Liver (tissue), 9 donors: Measurements from ENCODE around the gene TNS3. TPM values are rescaled to one million over a fixed set of nuclear protein-coding genes. Genes with fewer than 3 reads are reported as not detected.

ENCODE experiments used
- DNase-seq: peaks from one replicate; pipeline ENCODE4 v3.0.0-alpha.2; 2017; ENCODE audit warnings: low spot score
- H3K27ac ChIP-seq, 2 donors: one replicate each; pipeline ENCODE4 v1.7.0; 2013; ENCODE audit warnings: inconsistent platforms in 2 of 2, low read length in 2 of 2, control low read depth in 1 of 2, low read depth in 1 of 2, mild to moderate bottlenecking in 1 of 2
- H3K27me3 ChIP-seq, 4 donors: one replicate each; pipeline versions ENCODE4 v1.6.1 to v1.7.0; 2013; ENCODE audit warnings: low read length in 3 of 4, inconsistent platforms in 1 of 4, mild to moderate bottlenecking in 1 of 4, moderate library complexity in 1 of 4; ENCODE audit not compliant: control insufficient read depth in 4 of 4, insufficient read depth in 4 of 4
- H3K36me3 ChIP-seq, 4 donors: one replicate each; pipeline versions ENCODE4 v1.6.1 to v1.7.0; 2013; ENCODE audit warnings: low read length in 3 of 4, mild to moderate bottlenecking in 3 of 4, low read depth in 1 of 4, moderate library complexity in 1 of 4; ENCODE audit not compliant: control insufficient read depth in 4 of 4, insufficient read depth in 3 of 4
- H3K4me1 ChIP-seq, 4 donors: one replicate each; pipeline versions ENCODE4 v1.6.1 to v1.7.0; 2013; ENCODE audit warnings: low read length in 3 of 4, mild to moderate bottlenecking in 3 of 4, moderate library complexity in 1 of 4; ENCODE audit not compliant: control insufficient read depth in 4 of 4, insufficient read depth in 4 of 4
- H3K4me3 ChIP-seq, 3 donors: one replicate each; pipeline versions ENCODE4 v1.6.1 to v1.7.0; 2013; ENCODE audit warnings: low read length in 3 of 3, control low read depth in 1 of 3, low read depth in 1 of 3, mild to moderate bottlenecking in 1 of 3
- H3K9ac ChIP-seq, 2 donors: one replicate each; pipeline ENCODE4 v1.7.0; 2013; ENCODE audit warnings: low read length in 2 of 2, mild to moderate bottlenecking in 2 of 2, moderate library complexity in 2 of 2, control low read depth in 1 of 2, low read depth in 1 of 2
- H3K9me3 ChIP-seq, 4 donors: one replicate each; pipeline versions ENCODE4 v1.6.1 to v1.7.0; 2013; ENCODE audit warnings: low read length in 3 of 4; ENCODE audit not compliant: control insufficient read depth in 4 of 4
- ATF3 ChIP-seq: IDR thresholded peaks from 2 replicates; pipeline ENCODE4 v1.6.1; 2016; ENCODE audit warnings: antibody characterized with exemption
- EGR1 ChIP-seq, 2 donors: IDR thresholded peaks; 2 replicates each; pipeline ENCODE4 v1.6.1; 2016 to 2018; ENCODE audit warnings: antibody characterized with exemption in 2 of 2, low read depth in 2 of 2
- FOXA1 ChIP-seq: IDR thresholded peaks from 2 replicates; pipeline ENCODE4 v1.6.1; 2016; ENCODE audit warnings: antibody characterized with exemption
- FOXA2 ChIP-seq: IDR thresholded peaks from 2 replicates; pipeline ENCODE4 v1.6.1; 2016; ENCODE audit warnings: antibody characterized with exemption
- GABPA ChIP-seq, 2 donors: IDR thresholded peaks in 1 of 2; conservative IDR thresholded peaks in 1 of 2; 2 replicates each; pipeline ENCODE4 v1.6.1; 2016; ENCODE audit warnings: antibody characterized with exemption in 2 of 2, mild to moderate bottlenecking in 1 of 2, moderate library complexity in 1 of 2
- HNF4A ChIP-seq, 2 donors: conservative IDR thresholded peaks; 2 replicates each; pipeline ENCODE4 v1.6.1; 2016; ENCODE audit warnings: antibody characterized with exemption in 2 of 2, mild to moderate bottlenecking in 2 of 2
- HNF4G ChIP-seq: IDR thresholded peaks from 2 replicates; pipeline ENCODE4 v1.6.1; 2016; ENCODE audit warnings: antibody characterized with exemption
- JUND ChIP-seq, 2 donors: IDR thresholded peaks; 2 replicates each; pipeline ENCODE4 v1.6.1; 2016; ENCODE audit warnings: antibody characterized with exemption in 2 of 2
- MAX ChIP-seq: IDR thresholded peaks from 2 replicates; pipeline ENCODE4 v1.6.1; 2016; ENCODE audit warnings: antibody characterized with exemption
- NR2F2 ChIP-seq: IDR thresholded peaks from 2 replicates; pipeline ENCODE4 v1.6.1; 2016; ENCODE audit warnings: antibody characterized with exemption
- RAD21 ChIP-seq, 2 donors: IDR thresholded peaks; 2 replicates each; pipeline ENCODE4 v1.6.1; 2016; ENCODE audit warnings: antibody characterized with exemption in 2 of 2, mild to moderate bottlenecking in 2 of 2
- REST ChIP-seq: IDR thresholded peaks from 2 replicates; pipeline ENCODE4 v1.6.1; 2016; ENCODE audit warnings: antibody characterized with exemption, mild to moderate bottlenecking
- RXRA ChIP-seq, 2 donors: IDR thresholded peaks; 2 replicates each; pipeline ENCODE4 v1.6.1; 2017 to 2018; ENCODE audit warnings: antibody characterized with exemption in 2 of 2, mild to moderate bottlenecking in 1 of 2
- SP1 ChIP-seq: IDR thresholded peaks from 2 replicates; pipeline ENCODE4 v1.6.1; 2018; ENCODE audit warnings: antibody characterized with exemption, mild to moderate bottlenecking
- TAF1 ChIP-seq: conservative IDR thresholded peaks from 2 replicates; pipeline ENCODE4 v1.6.1; 2016; ENCODE audit warnings: antibody characterized with exemption, mild to moderate bottlenecking
- YY1 ChIP-seq: IDR thresholded peaks from 2 replicates; pipeline ENCODE4 v1.6.1; 2016; ENCODE audit warnings: antibody characterized with exemption, mild to moderate bottlenecking
- WGBS: extraction: QIAGEN DNeasy Blood & Tissue Kit; methylation state at CpG from one replicate; pipeline ENCODE4 v1.1.7; 2013; 5-methylcytosine and 5-hydroxymethylcytosine counted together
- polyA plus RNA-seq, 2 donors: library from polyadenylated mRNA; stranded (reverse) in 1 of 2; unstranded in 1 of 2; fragments of 200-250 nt in 1 of 2; fragments of >200 nt in 1 of 2; fragmentation: Nextera tagmentation in 1 of 2; extraction: Ambion mirVana in 1 of 2; gene quantifications; one replicate each; pipeline versions ENCODE4 v1.2.1 to v1.2.3, GENCODE V29; 2013 to 2015
- total RNA-seq, 2 donors: library from RNA; depleted of rRNA; stranded (reverse); fragments of >200 nt; gene quantifications; one replicate each; pipeline ENCODE4 v1.2.3, GENCODE V29; 2014
- TF ChIP-seq, protein P1 (sequence below): fragments of 150-350 bp; IDR thresholded peaks from 2 replicates; pipeline ENCODE4 v1.5.1; 2017; ENCODE audit warnings: improper control_type of control experiment, low read depth, low read length; ENCODE audit not compliant: missing input control
- TF ChIP-seq, protein P2 (sequence below): IDR thresholded peaks from 2 replicates; pipeline ENCODE4 v1.6.1; 2016; ENCODE audit warnings: antibody characterized with exemption
- donor health status: healthy.
- donor health status: healthy.
- donor health status: healthy.
- donor health status: healthy.
- donor health status: healthy.

The TNS3 gene
- total and polyA plus RNA-seq, 4 donors = 16.8 to 100 (median 29.5) TPM

DNA sequence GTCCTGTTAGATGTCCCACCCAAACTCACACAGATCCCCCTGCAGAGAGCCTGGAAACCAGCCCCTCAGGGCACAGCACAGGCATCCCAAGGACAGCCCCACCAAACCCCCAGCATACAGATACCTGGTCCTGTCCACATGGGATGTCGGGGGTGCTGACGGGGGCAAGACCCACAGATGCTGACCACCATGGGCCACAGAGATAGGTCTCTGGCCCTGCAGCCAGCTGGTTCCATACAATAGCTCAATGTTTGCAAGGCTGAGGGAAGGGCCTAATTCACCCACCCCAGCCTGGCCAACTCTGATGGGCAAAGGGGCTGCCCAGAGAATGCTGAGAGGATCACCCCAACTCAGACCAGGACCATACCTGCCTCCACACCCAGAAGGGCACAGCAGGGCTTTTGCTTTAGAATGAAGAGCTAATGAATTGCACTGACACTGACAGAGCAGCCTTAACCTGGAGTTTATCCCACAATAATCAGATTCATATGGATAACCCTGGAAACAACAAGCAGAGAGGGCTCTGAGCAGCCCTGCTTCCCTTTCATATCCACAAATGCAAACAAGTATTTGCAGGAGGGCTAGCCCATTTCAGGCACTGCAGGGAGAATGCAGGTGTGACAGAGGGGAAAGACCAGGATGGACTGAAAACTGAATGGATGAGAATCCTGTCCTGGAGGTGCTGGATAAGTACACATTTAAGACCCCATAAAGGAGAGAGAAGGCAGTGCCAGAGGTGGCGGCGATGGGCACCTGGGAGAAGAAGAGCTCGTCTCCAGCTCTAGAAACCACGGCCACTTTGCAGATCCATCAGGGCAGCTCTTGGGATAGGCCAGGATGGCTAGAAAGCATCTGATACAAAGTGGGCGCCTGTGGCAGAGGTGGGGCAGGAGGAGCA, 126.7 kb downstream of the TNS3 start:
- H3K9me3 ChIP-seq = no peaks in the 10 kb centered on the region
- H3K9ac ChIP-seq = no peak overlapping the region
- H3K27me3 ChIP-seq = no peaks in the 10 kb centered on the region
- 95% methylated on average over 7 of the region's 7 CpGs for WGBS
- H3K4me3 ChIP-seq = no peak overlapping the region
- H3K4me1 ChIP-seq = peaks cover 35 to 82% (median 63%) of the 10 kb centered on the region in 4 donors
- peaks cover 0 to 1% (median 0%) of the 10 kb centered on the region in 4 donors for H3K36me3 ChIP-seq
- peak overlapping the region; percentile 87 to 94 for H3K27ac ChIP-seq
- TF ChIP-seq MAX (no peak), SP1 (no peak), JUND (IDR thresholded peaks at IDR 0.05) (no peak), RXRA (IDR thresholded peaks at IDR 0.05) (no peak), HNF4G (no peak), ATF3 (no peak), EGR1 (IDR thresholded peaks at IDR 0.05; ENCODE audit: low read depth in 2 of 2) (no peak), TAF1 (no peak), RAD21 (IDR thresholded peaks at IDR 0.05) (no peak), NR2F2 (no peak), HNF4A (conservative IDR thresholded peaks at IDR 0.05) (no peak), FOXA1 (no peak), GABPA (IDR thresholded peaks at IDR 0.05 in 1 of 2, conservative IDR thresholded peaks at IDR 0.05 in 1 of 2) (no peak), REST (no peak), YY1 (no peak), FOXA2 (no peak)
- TF ChIP-seq, protein P1, sequence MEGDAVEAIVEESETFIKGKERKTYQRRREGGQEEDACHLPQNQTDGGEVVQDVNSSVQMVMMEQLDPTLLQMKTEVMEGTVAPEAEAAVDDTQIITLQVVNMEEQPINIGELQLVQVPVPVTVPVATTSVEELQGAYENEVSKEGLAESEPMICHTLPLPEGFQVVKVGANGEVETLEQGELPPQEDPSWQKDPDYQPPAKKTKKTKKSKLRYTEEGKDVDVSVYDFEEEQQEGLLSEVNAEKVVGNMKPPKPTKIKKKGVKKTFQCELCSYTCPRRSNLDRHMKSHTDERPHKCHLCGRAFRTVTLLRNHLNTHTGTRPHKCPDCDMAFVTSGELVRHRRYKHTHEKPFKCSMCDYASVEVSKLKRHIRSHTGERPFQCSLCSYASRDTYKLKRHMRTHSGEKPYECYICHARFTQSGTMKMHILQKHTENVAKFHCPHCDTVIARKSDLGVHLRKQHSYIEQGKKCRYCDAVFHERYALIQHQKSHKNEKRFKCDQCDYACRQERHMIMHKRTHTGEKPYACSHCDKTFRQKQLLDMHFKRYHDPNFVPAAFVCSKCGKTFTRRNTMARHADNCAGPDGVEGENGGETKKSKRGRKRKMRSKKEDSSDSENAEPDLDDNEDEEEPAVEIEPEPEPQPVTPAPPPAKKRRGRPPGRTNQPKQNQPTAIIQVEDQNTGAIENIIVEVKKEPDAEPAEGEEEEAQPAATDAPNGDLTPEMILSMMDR = no peak
- TF ChIP-seq, protein P2, sequence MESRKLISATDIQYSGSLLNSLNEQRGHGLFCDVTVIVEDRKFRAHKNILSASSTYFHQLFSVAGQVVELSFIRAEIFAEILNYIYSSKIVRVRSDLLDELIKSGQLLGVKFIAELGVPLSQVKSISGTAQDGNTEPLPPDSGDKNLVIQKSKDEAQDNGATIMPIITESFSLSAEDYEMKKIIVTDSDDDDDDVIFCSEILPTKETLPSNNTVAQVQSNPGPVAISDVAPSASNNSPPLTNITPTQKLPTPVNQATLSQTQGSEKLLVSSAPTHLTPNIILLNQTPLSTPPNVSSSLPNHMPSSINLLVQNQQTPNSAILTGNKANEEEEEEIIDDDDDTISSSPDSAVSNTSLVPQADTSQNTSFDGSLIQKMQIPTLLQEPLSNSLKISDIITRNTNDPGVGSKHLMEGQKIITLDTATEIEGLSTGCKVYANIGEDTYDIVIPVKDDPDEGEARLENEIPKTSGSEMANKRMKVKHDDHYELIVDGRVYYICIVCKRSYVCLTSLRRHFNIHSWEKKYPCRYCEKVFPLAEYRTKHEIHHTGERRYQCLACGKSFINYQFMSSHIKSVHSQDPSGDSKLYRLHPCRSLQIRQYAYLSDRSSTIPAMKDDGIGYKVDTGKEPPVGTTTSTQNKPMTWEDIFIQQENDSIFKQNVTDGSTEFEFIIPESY = no peak
- no peak for DNase-seq
